HG02610 (cell line): Measurements from ENCODE around the gene ZNF341.

ENCODE experiments used
- ATAC-seq: cut with Tn5 transposase; IDR thresholded peaks from one replicate; pipeline ENCODE4 v1.9.1; 2021; ENCODE audit warnings: mild to moderate bottlenecking, moderate library complexity; ENCODE audit not compliant: unreplicated experiment

Gene ZNF341

GRCh38 chr20:33701629-33702450, 30.0 kb upstream of the ZNF341 start:
- ATAC-seq, result no peak

- ATAC-seq, result no peak
These were observed 28.9 kb upstream of the ZNF341 start for GRCh38 chr20:33702861-33703260.

GRCh38 chr20:33703498-33704137, 28.2 kb upstream of the ZNF341 start:
- no peak for ATAC-seq

- no peak for ATAC-seq
These were observed 27.4 kb upstream of the ZNF341 start for GRCh38 chr20:33704197-33704924.

- no peak for ATAC-seq
These were observed 24.1 kb upstream of the ZNF341 start for GRCh38 chr20:33707668-33708067.

GRCh38 chr20:33709398-33709797, 22.4 kb upstream of the ZNF341 start:
- no peak for ATAC-seq

GRCh38 chr20:33709905-33710541, 21.8 kb upstream of the ZNF341 start:
- no peak for ATAC-seq

GRCh38 chr20:33710681-33711445, 20.9 kb upstream of the ZNF341 start:
- ATAC-seq, result no peak

- ATAC-seq, result no peak
These were observed 20.4 kb upstream of the ZNF341 start for GRCh38 chr20:33711446-33711738.

GRCh38 chr20:33713865-33714367, 17.9 kb upstream of the ZNF341 start:
- ATAC-seq, result no peak

- ATAC-seq, result no peak
These were observed 15.3 kb upstream of the ZNF341 start for GRCh38 chr20:33716498-33716897.

- no peak for ATAC-seq
These were observed 12.4 kb upstream of the ZNF341 start for GRCh38 chr20:33719277-33719988.

GRCh38 chr20:33719989-33720709, 11.6 kb upstream of the ZNF341 start, which contains the start of gene PXMP4:
TSS of gene PXMP4 (minus strand) at chr20:33720310. CDS start at chr20:33720207, 103 bp downstream.
- peak; percentile 97 for ATAC-seq

GRCh38 chr20:33721391-33722140, 10.2 kb upstream of the ZNF341 start:
- ATAC-seq, result no peak

- ATAC-seq, result no peak
These were observed 7.2 kb upstream of the ZNF341 start for GRCh38 chr20:33724439-33725094.

GRCh38 chr20:33725607-33726264, 6.1 kb upstream of the ZNF341 start:
- no peak for ATAC-seq

- no peak for ATAC-seq
These were observed 4.7 kb upstream of the ZNF341 start for GRCh38 chr20:33727115-33727479.
